Left lung (tissue), 10 donors: ENCODE measurements around the gene TPO. TPM values are rescaled to one million over a fixed set of nuclear protein-coding genes. Genes with fewer than 3 reads are reported as not detected.

Experiments
- ATAC-seq: fragments of 200-7000 bp; cut with Tn5 transposase; one replicate; pipeline ENCODE4 v1.9.1; 2020; ENCODE audit warnings: moderate library complexity
- DNase-seq, 4 donors: peaks; one replicate each; pipeline ENCODE4 v3.0.0-alpha.2; 2013 to 2020
- H3K27ac ChIP-seq, 2 donors: fragments of 200-600 bp; sonication (generic) in 1 of 2; one replicate each; pipeline versions ENCODE4 v1.5.0 to v1.8.0; 2020 to 2021
- H3K27me3 ChIP-seq, 2 donors: fragments of 200-600 bp; sonication (generic) in 1 of 2; one replicate each; pipeline versions ENCODE4 v1.5.0 to v1.8.0; 2020 to 2021
- H3K36me3 ChIP-seq, 2 donors: fragments of 200-600 bp; sonication (generic) in 1 of 2; one replicate each; pipeline versions ENCODE4 v1.5.0 to v1.8.0; 2020 to 2021
- H3K4me1 ChIP-seq, 2 donors: fragments of 200-600 bp; one replicate each; pipeline ENCODE4 v1.8.0; 2021
- H3K4me3 ChIP-seq, 2 donors: fragments of 200-600 bp; sonication (generic) in 1 of 2; one replicate each; pipeline versions ENCODE4 v1.5.0 to v1.8.0; 2020 to 2021; ENCODE audit warnings: mild to moderate bottlenecking in 1 of 2
- H3K9me3 ChIP-seq, 2 donors: fragments of 200-600 bp; sonication (generic) in 1 of 2; one replicate each; pipeline versions ENCODE4 v1.5.0 to v1.8.0; 2020 to 2021
- CTCF ChIP-seq, 2 donors: fragments of 200-600 bp; sonication (generic) in 1 of 2; IDR thresholded peaks; one replicate each; pipeline versions ENCODE4 v1.5.0 to v1.8.0; 2021; ENCODE audit warnings: antibody characterized with exemption in 2 of 2
- intact Hi-C, 2 donors: fragments of 100-400 bp; cut with DNase I; formaldehyde crosslinking; loops; one replicate each; pipeline versions ENCODE4 v1.11.2 to v1.14.2; 2022
- polyA plus RNA-seq, 6 donors: library from polyadenylated mRNA; unstranded; fragments of 120-200 nt; gene quantifications; one replicate each; pipeline ENCODE4 v1.2.1, GENCODE V29; 2013; ENCODE audit not compliant: insufficient read length in 6 of 6
- total RNA-seq, 2 donors: library from RNA; stranded (reverse); fragmentation: NEBNext Ultra II Directional; extraction: Animal tissue kit (Norgen Biotek cat#: 25700); gene quantifications; one replicate each; pipeline ENCODE4 v1.2.1, GENCODE V29; 2021
- donor health status: DM: no; HTN: yes; CAD: no.
- donor health status: DM: no; HTN: no; CAD: no.

The TPO gene
- total and polyA plus RNA-seq, 8 donors = 0.08 to 0.45 (median 0.21) TPM; not detected in 1

GRCh38 chr2:1518867-1519530 is 105.7 kb downstream of the TPO start:
- no peak for TF ChIP-seq CTCF (IDR thresholded peaks at IDR 0.05)
- Histone ChIP-seq H3K27me3 (no peaks in the 10 kb centered on the region), H3K27ac (no peak overlapping the region), H3K36me3 (no peaks in the 10 kb centered on the region), H3K4me1 (no peaks in the 10 kb centered on the region), H3K9me3 (no peaks in the 10 kb centered on the region), H3K4me3 (no peak overlapping the region)
- DNase-seq (peak in 1 of 4 donors; percentile 20), ATAC-seq (no peak)
- intact Hi-C loops = no loop called here

- ATAC-seq = no peak
These were observed 108.1 kb downstream of the TPO start for GRCh38 chr2:1521191-1521877.

GRCh38 chr2:1521878-1522830 is 108.9 kb downstream of the TPO start:
- Histone ChIP-seq H3K27ac (no peak overlapping the region), H3K27me3 (no peaks in the 10 kb centered on the region), H3K4me1 (no peaks in the 10 kb centered on the region), H3K4me3 (no peak overlapping the region), H3K36me3 (no peaks in the 10 kb centered on the region), H3K9me3 (no peaks in the 10 kb centered on the region)
- ATAC-seq (no peak), DNase-seq (no peak)
- intact Hi-C loops = no loop called here
- no peak for TF ChIP-seq CTCF (IDR thresholded peaks at IDR 0.05)

More at GRCh38 chr2:1521191-1521877, 108.1 kb downstream of the TPO start:
- Histone ChIP-seq H3K4me3 (no peak overlapping the region), H3K36me3 (no peaks in the 10 kb centered on the region), H3K27me3 (no peaks in the 10 kb centered on the region), H3K27ac (no peak overlapping the region), H3K4me1 (no peaks in the 10 kb centered on the region), H3K9me3 (no peaks in the 10 kb centered on the region)
- intact Hi-C loops = no loop called here
- no peak for TF ChIP-seq CTCF (IDR thresholded peaks at IDR 0.05)
- no peak for DNase-seq

GRCh38 chr2:1527153-1527992 is 114.1 kb downstream of the TPO start:
- no peak overlapping the region for H3K27ac ChIP-seq
- H3K27me3 ChIP-seq = no peaks in the 10 kb centered on the region
- no peak for TF ChIP-seq CTCF (IDR thresholded peaks at IDR 0.05)
- H3K4me1 ChIP-seq = no peaks in the 10 kb centered on the region
- no peak for ATAC-seq
- H3K36me3 ChIP-seq = no peaks in the 10 kb centered on the region
- no peak overlapping the region for H3K4me3 ChIP-seq
- no peaks in the 10 kb centered on the region for H3K9me3 ChIP-seq
- DNase-seq = no peak
- intact Hi-C loops = no loop called here
